ENCODE results near the gene OR10S1.
A peak's percentile ranks its signal among the peaks of the same experiment; 100 is the strongest.
"Not testable (repeated sequence)": the region's sequence is repeated elsewhere in the genome, so short reads cannot be mapped to it uniquely, and the experiment has no call there.

Gene OR10S1, protein sequence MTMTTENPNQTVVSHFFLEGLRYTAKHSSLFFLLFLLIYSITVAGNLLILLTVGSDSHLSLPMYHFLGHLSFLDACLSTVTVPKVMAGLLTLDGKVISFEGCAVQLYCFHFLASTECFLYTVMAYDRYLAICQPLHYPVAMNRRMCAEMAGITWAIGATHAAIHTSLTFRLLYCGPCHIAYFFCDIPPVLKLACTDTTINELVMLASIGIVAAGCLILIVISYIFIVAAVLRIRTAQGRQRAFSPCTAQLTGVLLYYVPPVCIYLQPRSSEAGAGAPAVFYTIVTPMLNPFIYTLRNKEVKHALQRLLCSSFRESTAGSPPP

DNA sequence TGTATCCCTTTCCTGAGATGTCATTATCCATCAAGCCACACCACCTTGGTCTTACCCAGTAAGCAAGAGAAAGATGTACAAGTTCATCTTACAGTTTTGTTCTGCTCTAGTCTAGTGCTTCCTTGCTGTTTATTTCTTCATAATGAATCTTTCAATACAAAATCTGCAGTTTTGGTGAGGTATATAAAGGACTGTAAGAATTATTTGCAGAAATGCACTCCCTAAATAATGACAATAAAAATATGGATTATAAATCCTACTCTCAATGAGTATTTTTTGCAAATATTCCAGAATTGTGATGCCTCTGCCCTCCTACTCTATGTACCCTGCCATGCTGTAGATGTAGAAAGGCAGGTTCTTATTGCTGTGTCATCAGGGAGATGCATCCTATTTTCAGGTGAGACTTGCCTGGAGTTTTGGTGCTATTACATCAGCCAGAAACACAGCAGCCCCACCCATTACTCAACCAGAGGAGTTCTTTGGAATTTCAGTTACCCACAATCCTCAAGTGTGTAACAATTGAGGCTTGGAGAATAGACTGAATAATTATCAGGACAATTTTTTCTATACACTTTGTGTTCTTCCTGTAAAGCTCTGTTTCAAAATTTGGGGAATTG, at the start of gene OR10S1:
Gene OR10S1, minus strand, starts transcription at position 51 of the 617 bp plus-strand sequence. CDS start 117 bp downstream, outside the sequence.
- DNase-seq (ENCODE audit: low read depth) = no peak

DNA sequence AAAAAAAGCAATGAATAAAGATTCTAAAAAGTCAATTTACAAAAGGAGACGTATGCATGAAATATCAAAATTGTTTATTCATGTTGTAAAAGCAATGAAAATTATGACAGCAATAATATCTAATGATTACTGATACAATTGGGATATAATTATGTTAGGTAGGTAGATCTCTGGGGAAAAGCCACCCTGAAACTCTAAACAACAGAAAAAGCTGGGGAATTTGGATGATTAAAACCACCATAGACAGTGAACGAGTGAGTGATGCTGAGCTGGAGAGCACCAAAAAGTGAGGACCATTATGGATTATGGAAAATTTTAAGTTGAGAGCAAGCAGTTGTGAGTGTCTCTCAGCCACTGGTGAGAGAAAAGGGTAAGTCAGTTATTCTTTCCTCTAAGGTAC, 48.9 kb upstream of the OR10S1 start, which contains the start of gene OR10G8:
Gene OR10G8, plus strand, starts transcription at position 301 of the 400 bp plus-strand sequence. CDS start 2,825 bp downstream, outside the sequence.
- no peak for DNase-seq (ENCODE audit: low read depth)

DNA sequence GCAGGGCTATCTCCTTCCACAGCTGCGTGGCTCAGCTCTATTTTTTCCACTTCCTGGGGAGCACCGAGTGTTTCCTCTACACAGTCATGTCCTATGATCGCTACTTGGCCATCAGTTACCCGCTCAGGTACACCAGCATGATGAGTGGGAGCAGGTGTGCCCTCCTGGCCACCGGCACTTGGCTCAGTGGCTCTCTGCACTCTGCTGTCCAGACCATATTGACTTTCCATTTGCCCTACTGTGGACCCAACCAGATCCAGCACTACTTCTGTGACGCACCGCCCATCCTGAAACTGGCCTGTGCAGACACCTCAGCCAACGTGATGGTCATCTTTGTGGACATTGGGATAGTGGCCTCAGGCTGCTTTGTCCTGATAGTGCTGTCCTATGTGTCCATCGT, 38.3 kb upstream of the OR10S1 start:
- DNase-seq (ENCODE audit: low read depth) = not testable (repeated sequence)

DNA sequence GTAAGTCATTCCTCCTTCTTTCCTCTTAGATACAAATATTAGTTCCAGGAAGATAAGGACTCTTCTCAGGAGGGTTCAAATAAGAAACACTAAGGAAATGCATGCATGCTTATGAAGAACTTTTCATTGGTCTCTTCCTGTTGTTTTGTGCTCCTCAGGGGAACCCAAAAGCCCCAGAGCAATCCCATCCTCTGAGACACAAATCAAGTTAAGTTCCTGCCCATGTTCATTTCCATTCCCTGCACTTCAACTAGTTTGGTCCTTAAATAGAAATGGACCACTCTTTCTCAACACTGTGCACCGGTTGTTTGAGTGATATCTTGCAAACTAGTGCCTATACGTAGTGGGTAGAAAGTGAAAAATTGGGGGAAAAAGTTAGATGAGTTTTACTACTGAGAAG, 35.1 kb upstream of the OR10S1 start, which contains the start of gene OR10G4:
Gene OR10G4, plus strand, starts transcription at position 301 of the 400 bp plus-strand sequence. CDS start 2,578 bp downstream, outside the sequence.
- DNase-seq (ENCODE audit: low read depth) = no peak

DNA sequence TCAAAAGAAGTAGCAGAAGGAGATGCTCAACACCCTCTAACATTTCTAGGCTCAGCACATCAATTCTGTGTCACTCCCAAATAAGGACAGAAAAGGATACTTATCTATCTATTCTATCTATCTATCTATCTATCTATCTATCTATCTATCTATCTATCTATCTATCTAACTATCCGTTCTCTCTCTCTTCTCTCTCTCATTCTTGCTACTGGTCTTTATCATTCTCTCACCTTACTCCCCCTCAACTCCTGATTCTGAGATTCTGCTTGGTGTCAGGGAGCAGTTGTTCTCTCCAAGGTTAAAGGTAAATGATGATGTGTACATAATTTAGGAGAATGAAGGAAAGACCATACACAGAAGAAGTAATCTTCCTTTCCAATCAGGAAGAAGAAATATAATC, 17.5 kb upstream of the OR10S1 start, which contains the start of gene OR10G6:
Gene OR10G6, minus strand, starts transcription at position 43 of the 400 bp plus-strand sequence. Its CDS starts 0 bp downstream, at position 43.
- DNase-seq (ENCODE audit: low read depth) = no peak

DNA sequence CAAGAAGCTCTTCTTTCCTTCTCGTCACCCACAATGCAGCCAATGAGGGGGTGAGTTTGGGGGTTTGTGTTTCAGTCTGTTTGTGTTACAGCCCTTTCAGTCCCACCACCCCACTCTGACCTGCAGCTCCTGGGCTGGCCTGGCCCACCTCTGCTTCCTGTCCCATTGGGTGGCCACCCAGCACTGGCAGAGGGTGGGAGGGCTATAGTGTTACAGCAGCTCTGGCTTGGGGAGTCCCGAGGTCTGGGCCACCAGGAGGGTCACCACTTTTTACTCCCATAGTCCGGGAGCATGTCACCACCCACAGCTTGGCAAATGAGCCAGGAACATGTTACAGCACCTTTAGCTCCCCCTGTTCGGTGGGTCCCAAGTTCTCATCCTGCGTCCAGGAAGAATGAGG, 1.7 kb upstream of the OR10S1 start:
- DNase-seq (ENCODE audit: low read depth) = no peak

DNA sequence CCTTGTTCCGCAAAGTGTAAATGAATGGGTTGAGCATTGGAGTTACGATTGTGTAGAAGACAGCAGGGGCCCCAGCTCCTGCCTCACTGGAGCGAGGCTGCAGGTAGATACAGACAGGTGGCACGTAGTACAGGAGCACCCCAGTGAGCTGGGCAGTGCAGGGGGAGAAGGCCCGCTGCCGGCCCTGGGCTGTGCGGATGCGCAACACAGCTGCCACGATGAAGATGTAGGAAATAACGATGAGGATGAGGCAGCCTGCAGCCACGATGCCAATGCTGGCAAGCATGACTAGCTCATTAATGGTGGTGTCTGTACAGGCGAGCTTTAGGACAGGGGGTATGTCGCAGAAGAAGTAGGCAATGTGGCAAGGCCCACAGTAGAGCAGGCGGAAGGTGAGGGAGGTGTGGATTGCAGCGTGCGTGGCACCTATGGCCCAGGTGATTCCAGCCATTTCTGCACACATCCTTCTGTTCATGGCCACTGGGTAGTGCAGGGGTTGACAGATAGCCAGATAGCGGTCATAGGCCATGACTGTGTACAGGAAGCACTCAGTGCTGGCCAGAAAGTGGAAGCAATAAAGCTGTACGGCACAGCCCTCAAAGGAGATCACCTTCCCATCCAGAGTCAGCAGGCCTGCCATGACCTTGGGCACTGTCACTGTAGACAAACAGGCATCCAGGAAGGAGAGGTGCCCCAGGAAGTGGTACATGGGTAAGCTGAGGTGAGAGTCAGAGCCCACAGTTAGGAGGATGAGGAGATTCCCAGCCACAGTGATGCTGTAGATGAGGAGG, 616 bp downstream of the OR10S1 start:
- DNase-seq (ENCODE audit: low read depth) = no peak

DNA sequence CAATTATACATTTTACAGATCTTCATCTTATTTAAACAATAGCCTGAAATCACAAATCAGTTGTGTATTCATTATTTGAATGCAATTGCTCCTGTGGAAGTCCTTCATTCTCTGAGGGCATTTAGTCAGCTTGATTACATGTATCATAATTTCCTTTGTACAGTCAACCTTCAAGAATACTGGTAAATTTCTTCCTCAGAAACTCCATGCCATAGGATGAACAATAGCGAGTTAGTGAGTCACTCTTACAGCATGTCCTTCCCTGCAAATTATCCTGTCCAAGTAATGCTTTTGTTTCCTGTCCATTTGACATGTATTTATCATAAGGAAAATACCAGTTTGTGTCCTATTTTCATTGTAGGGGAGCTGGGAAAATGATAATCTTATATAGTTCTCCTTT, 3.8 kb downstream of the OR10S1 start:
- peak; percentile 20 for DNase-seq (ENCODE audit: low read depth)

DNA sequence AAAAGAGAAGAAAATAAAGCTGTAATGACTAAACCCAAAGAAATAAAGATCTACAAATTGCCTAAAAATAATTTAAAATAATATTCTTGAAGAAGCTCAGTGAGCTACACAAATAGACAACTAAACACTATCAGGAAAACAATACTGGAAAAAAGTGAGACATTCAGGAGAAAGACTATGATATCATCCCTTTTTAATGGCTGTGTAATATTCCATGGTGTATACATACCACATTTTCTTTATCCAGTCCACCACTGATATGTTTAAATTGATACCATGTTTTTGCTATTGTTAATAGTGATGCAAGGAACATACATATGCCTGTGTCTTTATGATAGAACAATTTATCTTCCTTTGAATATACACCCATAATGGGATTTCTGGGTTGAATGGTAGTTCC, 20.8 kb downstream of the OR10S1 start:
- no peak for DNase-seq (ENCODE audit: low read depth)

DNA sequence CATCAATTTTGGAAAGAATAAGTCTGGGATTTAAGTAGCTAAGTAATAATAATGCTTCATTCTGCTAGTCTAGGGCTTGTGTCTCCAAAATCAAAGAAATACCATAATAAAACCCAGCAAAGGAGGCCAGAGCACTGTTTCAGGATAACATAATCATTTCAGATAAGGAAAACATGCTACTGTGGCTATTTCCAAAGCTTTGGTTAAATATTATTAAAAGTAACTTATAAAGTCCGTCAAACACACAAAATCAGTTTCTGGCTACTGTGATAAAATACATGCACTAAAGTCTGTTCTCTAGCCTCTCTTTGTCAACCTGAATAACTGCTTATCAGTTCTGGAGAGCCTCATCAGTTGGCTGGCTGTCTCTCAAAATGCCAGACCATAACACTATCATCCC, 32.4 kb downstream of the OR10S1 start:
- no peak for DNase-seq (ENCODE audit: low read depth)

DNA sequence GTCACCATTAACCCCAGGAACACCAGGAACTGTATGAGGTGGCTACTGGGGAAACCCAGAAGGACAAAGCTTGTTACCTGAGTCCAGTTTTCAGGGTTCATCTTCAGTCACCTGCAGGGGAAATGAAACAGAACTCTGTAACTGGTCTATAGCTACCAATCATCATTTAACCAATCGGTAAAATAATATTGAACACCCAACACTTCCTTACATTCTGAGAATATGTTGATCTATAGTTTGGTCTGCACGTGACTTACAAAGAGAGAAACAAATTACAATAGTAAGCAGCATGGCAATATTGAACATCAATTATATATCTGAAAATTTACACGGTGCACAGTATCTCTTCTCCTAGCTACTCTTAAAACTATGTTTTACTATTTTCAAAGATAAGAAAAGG, 33.8 kb downstream of the OR10S1 start, which contains the start of gene OR6T1:
Gene OR6T1, minus strand, starts transcription at position 101 of the 400 bp plus-strand sequence. Its CDS starts 0 bp downstream, at position 101.
- no peak for DNase-seq (ENCODE audit: low read depth)

DNA sequence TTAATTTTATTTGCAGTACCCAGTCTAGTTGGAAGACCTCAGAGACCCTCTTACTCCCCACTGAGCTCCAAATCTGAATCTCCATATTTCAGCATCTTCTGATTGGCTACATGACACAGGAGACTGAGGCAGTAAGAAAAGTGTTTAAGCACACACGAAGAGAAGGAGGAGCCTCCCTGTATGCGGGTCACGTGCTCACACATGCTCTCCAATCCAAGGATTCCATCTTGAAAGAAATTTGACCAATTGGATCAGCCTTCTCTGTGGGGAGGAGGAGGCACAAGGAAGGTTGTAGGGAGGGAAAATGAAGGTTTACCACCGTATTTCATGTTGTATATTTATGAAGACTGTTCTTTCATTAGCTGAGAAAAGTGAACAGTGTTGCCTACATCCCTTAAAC, 35.2 kb downstream of the OR10S1 start:
- no peak for DNase-seq (ENCODE audit: low read depth)

DNA sequence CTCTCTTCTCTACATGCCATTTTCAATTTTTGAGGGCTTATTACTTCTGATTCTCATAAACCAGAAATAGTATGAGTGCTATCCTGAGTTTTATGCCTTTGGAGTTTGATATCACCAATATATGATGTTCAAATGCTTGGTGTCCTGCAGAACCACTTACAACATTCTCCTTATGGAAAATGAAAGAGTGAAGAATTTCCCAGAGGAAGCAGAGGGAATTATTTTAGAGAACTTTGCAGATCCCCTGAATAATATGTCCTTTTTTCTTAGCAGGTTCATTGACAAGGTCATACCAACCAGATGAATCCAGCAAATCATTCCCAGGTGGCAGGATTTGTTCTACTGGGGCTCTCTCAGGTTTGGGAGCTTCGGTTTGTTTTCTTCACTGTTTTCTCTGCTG, 38.3 kb downstream of the OR10S1 start, which contains the start of gene OR4D5:
Gene OR4D5, plus strand, starts transcription at position 301 of the 400 bp plus-strand sequence. Its CDS starts 0 bp downstream, at position 301.
- no peak for DNase-seq (ENCODE audit: low read depth)
